GM18520 (cell line): ENCODE measurements around the gene TCTN2.

Source experiments
- ATAC-seq: cut with Tn5 transposase; IDR thresholded peaks from one replicate; pipeline ENCODE4 v1.9.1; 2021; ENCODE audit not compliant: unreplicated experiment

The TCTN2 gene

GRCh38 chr12:123683964-123684363 lies 13.1 kb downstream of the TCTN2 start:
- ATAC-seq = no peak

GRCh38 chr12:123686636-123687190 lies 15.8 kb downstream of the TCTN2 start:
- no peak for ATAC-seq

- no peak for ATAC-seq
Observed at GRCh38 chr12:123690191-123690840, 19.4 kb downstream of the TCTN2 start.

DNA sequence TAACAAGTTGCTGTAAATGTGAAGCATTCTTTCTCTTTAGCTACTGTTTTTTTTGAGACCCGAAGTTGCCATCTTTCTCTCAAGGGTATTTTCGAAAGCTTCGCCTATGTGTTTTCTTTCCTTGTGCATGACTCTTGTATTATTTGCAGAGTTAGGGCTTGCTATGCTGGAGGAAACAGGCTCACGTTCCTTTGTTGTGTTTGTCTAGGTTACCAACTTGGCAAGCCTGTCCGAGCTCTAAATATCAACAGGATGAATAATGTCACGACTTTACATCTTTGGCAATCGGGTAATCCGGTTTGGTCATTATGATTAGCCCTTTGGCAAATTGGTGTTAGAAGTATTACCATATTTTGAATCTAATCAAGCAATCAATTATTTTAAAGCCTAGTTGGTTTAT lies 25.3 kb downstream of the TCTN2 start:
- no peak for ATAC-seq

GRCh38 chr12:123696646-123697045 lies 25.7 kb downstream of the TCTN2 start:
- no peak for ATAC-seq

- no peak for ATAC-seq
Observed at GRCh38 chr12:123705935-123706334, 35.0 kb downstream of the TCTN2 start.

GRCh38 chr12:123707466-123707865 lies 36.6 kb downstream of the TCTN2 start:
- ATAC-seq = no peak

- ATAC-seq = no peak
Observed at GRCh38 chr12:123712780-123713319, 41.9 kb downstream of the TCTN2 start.

DNA sequence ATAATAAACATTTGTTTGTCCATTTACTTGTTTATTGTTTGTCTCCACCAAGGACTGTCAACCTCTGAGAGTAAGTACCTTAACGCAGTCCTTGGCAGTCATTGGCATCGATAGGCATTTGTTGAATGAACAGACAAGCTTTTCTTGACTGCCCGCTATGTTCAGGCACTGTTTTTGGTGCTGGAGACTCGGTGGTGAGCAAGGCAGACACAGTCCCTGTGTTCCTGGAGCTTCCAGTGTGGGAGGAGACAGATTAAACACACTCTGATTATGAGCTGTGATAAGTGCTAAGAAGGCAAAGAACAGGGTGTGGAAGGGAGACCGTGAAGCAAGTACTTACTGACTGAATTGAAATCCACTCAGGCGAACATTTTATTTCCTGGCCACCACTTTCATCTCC lies 42.5 kb downstream of the TCTN2 start:
- no peak for ATAC-seq

DNA sequence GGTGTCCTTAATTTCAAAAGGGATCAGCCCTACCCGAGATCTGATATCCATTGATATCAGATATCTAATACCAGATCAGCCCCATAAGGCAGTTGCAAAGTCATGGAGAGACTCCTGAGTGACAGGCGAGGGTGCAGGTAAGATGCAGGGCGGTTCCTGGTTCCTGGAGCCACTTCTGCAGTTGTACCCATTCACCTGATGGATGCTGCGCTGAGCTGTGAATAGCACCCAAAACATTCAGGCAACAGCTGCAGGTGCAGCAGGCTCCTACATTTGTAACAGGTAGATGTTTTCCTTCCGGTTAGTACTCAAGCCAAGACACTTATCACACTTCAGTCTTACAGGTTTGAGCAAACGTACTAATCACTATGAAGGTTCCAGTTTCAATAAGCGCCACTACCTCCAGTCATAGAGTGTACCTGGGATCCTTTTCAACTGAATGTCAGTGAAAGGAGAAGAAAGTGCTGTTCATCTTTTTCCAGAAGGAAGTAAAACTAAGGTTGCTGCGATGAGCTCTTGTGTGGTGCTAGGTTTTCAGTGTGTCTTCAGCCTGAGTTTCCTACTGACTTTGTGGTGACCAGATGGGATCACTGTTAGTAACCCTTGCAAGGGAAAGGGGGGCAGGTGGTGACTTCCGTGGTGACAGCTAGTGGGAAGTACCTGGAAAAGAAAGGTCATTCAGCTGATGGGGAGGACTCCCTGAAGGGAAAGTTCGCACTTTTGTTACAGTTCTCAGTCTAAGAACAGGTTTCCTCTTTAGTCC lies 43.1 kb downstream of the TCTN2 start:
- peak; percentile 42 for ATAC-seq

- no peak for ATAC-seq
Observed at GRCh38 chr12:123715195-123715594, 44.3 kb downstream of the TCTN2 start.

- ATAC-seq = no peak
Observed at GRCh38 chr12:123717350-123717749, 46.4 kb downstream of the TCTN2 start.

GRCh38 chr12:123720141-123720814 lies 49.4 kb downstream of the TCTN2 start:
- ATAC-seq = no peak

- ATAC-seq = no peak
Observed at GRCh38 chr12:123721245-123721644, 50.3 kb downstream of the TCTN2 start.

GRCh38 chr12:123723011-123723410 lies 52.1 kb downstream of the TCTN2 start:
- ATAC-seq = no peak

GRCh38 chr12:123723765-123724164 lies 52.9 kb downstream of the TCTN2 start:
- no peak for ATAC-seq

GRCh38 chr12:123726244-123726643 lies 55.3 kb downstream of the TCTN2 start:
- ATAC-seq = no peak

DNA sequence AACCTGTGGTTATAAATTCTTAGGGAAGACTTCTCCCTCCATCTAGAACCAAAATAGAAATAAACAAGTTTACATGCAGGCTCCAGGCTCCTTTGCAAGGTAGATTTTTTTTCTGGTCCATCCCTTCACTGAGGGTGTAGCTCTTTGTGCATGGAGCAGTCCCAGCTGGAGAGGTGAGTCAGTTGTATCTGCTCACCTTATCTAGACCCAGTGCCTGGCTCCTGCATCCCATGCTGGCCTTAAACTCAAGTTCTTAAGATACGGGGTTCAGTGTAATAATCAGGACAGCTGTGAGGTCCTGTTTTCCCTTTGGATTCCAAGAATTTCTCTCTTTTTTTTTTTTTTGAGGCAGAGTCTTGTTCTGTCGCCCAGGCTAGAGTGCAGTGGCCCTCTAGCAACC lies 56.0 kb downstream of the TCTN2 start:
- ATAC-seq = no peak

- no peak for ATAC-seq
Observed at GRCh38 chr12:123727878-123728277, 57.0 kb downstream of the TCTN2 start.

DNA sequence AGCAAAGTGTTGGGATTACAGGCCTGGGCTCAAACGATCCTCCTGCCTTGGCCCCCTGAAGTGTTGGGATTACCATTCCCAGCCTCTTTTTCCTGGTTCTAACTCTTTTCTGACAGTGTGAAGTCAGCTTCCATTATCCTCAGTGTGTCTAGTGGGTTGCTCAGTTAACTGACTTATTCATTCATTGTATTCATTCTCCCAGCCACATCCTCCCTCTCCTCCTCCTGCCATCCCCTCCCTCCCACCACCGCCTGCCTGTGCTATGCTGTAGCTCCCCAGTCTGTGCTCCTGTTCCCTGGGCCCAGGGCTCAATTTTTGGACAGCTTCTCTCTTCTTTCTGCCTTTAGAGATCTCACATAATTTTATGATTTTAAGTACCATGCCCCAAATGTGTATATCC lies 60.7 kb downstream of the TCTN2 start:
- ATAC-seq = no peak

GRCh38 chr12:123732251-123732650 lies 61.3 kb downstream of the TCTN2 start:
- no peak for ATAC-seq

DNA sequence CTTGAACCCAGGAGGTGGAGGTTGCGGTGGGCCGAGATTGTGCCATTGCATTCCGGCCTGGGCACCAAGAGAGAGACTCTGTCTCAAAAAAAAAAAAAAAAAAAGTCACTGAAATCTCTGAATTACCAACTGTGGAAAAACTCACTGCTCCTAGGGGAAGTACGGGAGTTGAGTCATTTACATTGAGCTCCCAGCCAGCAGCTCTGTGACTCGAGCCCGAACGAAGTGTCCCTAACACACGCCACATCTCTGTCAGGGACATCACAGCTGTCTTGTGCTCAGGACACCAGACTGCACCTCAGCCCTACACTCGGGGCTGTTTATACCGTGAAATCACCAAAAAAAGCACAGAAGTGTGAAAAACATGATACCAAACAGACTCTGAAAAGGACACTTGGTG lies 62.3 kb downstream of the TCTN2 start:
- ATAC-seq = no peak
